Suppressor macrophage treated with lipopolysaccharide for 4 hours (primary cell): Measurements from ENCODE around the gene PRR23B.
"Not testable (repeated sequence)": the region's sequence is repeated elsewhere in the genome, so short reads cannot be mapped to it uniquely, and the experiment has no call there.

Experiments used
- DNase-seq: peaks from one replicate; pipeline ENCODE4 v3.0.0-alpha.2; 2020

The PRR23B gene

DNA sequence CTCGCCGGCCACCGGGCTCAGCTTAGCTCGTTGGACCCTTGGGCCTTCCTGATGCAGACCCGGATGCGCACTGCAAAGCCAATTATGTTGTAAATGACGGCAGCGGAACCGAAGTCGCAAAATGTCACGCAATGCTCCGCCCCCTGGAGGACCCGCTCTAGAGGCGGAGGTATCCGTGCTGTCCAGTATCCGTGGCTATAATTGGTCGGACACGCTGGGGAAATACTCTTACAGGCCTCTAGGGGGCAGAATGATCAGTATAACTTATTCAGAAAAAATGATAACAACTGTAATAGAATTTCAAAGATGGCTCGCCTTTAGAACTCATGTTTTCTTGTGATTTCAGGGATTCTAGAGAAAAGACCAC is at the start of gene PRR23B:
TSS of gene PRR23B (minus strand) at position 59 of the 367 bp plus-strand sequence. CDS start 265 bp downstream, outside the sequence.
- DNase-seq, result no peak

DNA sequence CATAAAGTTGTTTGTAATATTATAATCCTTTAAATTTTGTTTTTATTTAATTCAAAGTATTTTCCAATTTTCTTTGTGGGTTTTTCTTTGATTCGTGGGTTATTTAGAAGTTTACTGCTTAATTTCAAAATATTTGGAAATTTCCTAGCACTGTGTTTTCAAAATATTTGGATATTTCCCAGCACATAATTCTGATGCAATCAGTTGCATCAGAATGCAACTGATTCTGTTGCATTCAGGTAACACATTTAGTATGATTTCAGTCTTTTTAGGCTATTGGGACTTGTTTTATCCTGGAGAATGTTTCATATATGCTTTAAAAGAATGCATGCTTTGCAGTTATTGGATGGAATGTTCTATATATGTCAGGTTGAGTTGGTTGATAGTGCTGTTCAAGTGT is 42.2 kb upstream of the PRR23B start:
- DNase-seq, result no peak

DNA sequence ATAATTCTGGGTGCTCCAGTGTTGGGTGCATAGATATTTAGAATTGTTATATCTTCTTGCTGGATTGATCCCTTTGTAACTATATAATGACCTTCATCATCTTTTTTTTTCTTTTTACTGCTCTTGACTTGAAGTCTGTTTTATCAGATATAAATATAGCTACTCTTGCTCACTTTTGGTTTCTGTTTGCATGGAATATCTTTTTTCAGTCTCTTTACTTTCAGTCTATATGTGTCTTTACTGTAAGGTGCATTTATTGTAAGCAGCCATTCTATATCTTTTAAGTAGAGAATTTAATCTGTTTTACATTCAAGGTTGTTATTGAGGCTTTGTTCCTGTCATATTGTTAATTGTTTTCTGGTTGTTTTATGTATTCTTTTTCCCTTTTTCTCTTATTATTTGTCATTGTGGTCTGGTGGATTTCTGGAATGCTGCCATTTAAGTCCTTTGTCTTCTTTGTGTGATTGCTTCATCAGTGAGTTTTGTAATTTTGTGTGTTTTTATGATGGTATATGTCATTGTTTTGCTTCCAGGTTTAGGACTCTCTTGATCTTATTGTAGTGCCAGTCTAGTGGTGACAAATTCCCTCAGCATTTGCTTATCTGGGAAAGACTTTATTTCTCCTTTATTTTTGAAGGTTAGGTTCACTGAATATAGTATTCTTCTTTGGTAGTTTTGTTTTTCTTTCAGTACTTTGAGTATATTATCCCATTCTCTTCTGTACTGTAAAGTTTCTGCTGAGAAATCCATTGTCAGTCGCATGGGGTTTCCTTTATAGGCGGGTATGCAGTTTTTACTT is 32.3 kb upstream of the PRR23B start:
- no peak for DNase-seq

DNA sequence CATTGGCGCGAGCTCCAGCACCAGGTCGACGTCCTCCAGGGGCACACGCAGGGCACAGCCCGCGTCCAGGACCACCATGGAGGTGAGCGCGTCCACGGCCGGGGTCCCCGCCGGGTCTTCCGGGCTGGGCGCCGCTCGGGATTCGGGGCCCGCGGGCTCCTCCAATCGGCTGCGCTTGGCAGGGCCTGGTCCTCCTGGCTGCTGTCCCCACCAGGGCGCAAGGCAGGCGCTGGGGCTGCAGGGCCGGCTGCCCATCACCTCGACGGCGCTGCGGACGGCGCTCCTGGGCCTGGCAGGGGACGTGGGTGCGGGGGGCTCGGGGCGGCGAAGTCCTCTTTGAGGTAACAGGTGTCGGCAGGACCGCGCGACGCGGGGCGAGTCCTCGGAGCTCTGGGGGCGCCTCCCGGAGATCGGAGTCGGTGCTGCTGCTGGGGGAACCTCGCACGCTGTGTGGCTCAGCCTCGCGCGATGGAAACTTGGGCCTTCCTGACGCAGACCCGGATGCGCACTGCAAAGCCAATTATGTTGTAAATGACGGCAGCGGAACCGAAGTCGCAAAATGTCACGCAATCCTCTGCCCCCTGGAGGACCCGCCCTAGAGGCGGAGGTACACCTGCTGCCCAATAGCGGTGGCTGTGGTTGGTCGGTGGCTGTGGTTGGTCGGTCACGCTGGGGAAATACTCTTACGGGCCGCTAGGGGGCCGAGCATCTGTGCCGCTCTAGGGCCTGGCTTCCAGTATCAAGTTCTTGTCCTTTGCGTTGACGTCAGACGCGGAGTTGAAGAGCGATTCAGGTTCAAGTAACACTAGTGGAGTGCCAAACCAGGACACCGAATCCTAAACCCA is 23.9 kb upstream of the PRR23B start, which contains the start of gene PRR23C:
TSS of gene PRR23C (minus strand) at position 527 of the 845 bp plus-strand sequence. CDS start at position 255, 272 bp downstream.
- DNase-seq, result no peak

DNA sequence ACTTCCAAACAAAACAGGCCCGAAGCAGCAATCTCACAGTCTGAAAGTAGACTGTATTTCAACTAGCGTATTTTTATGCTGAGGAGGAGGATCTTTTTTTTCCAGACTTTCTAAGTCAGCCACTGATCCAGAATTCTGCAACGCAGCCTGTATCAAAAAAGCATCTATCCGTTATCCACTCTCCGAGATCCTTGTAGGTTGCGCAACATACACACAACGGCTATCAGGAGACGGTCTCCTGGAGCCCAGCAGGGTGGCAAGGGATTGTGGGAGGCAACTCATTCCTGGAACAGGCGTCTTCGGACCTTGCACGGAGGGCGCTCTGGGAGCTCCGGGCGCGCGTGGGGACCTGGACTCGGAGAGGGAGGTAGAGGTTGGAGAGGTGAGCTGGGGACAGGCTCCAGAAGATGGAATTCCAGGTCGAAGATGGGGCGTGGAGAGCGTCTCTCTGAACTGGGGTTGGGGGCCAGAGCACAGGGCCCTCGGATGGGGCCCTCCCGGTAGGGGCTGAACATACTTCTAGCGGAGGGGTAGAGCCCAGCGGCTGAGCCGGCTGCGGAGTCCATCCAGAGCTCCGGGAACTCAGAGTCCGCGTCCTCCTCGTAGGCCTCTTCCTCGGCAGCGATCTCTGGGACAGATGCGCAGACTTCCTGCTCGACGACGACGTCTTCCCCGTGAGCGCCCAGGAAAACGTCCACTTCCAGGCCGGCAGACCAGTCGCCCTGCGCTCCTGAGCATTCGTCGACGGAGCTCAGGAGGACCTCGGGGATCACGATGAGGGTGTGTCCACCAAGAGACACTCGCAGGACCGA is 23.0 kb upstream of the PRR23B start:
- no peak for DNase-seq

- no peak for DNase-seq
Observed at GRCh38 chr3:139037478-139037877, 16.8 kb upstream of the PRR23B start.

- DNase-seq, result no peak
Observed at GRCh38 chr3:139032326-139033002, 11.7 kb upstream of the PRR23B start.

GRCh38 chr3:139030576-139030975 is 9.8 kb upstream of the PRR23B start:
- not testable (repeated sequence) for DNase-seq

GRCh38 chr3:139024968-139025367 is 4.2 kb upstream of the PRR23B start:
- DNase-seq, result no peak

DNA sequence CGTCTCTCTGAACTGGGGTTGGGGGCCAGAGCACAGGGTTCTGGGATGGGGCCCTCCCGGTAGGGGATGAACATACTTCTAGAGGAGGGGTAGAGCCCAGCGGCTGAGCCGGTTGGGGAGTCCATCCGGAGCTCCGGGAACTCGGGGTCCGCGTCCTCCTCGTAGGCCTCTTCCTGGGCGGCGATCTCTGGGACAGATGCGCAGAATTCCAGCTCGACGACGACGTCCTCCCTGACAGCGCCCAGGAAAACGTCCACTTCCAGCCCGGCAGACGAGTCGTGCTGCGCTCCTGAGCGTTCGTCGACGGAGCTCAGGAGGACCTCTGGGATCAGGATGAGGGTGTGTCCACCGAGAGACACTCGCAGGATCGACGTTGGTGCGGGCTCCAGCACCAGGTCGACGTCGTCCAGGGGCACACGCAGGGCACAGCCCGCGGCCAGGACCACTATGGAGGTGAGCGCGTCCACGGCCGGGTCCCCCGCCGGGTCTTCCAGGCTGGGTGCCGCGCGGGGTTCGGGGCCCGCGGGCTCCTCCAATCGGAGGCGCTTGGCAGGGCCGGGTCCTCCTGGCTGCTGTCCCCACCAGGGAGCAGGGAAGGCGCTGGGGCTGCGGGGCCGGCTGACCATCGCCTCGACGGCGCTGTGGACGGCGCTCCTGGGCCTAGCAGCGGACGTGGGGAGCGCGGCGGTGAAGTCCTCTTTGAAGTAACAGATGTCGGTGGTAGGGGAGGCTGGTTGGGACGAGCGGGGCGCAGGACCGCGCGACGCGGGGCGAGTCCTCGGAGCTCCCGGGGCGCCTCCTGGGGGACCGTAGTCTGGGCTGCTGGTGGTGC is 474 bp downstream of the PRR23B start:
- DNase-seq, result no peak

DNA sequence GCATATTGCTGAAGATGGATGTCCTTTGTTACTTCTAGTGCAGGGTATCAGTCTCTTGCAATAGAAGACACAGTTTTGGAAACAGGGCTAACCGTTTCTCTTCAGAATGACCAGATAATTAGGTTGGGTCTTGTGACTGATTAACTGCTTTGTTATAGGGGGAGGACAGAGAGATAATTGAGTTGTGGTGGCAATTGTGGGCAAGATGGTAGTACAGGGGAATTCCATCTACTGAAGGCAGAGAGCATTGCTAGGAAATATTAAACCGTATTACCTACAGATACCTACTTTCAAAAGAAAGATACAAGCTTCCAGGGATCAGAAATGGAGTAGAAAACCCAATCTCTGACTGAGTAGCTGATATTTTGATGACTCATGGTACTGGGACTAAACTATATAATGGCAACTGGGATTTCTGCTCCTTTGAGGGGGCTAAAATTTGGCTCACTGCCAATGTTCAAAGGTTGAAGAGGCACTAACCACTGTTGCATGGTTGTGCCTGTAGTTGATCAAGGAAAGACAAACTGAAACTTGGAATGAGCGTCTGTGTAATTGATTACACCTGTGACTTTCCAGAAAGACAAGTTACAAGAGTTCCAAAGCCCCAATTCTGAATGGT is 4.2 kb downstream of the PRR23B start:
- no peak for DNase-seq

- no peak for DNase-seq
Observed at GRCh38 chr3:139006051-139006716, 14.5 kb downstream of the PRR23B start, which contains the start of gene PRR23A. PRR23A (minus strand) TSS chr3:139006268; CDS start chr3:139006268, 0 bp downstream.

- no peak for DNase-seq
Observed at GRCh38 chr3:139005356-139005993, 15.3 kb downstream of the PRR23B start.

GRCh38 chr3:138995706-138996105 is 25.0 kb downstream of the PRR23B start:
- DNase-seq, result no peak

DNA sequence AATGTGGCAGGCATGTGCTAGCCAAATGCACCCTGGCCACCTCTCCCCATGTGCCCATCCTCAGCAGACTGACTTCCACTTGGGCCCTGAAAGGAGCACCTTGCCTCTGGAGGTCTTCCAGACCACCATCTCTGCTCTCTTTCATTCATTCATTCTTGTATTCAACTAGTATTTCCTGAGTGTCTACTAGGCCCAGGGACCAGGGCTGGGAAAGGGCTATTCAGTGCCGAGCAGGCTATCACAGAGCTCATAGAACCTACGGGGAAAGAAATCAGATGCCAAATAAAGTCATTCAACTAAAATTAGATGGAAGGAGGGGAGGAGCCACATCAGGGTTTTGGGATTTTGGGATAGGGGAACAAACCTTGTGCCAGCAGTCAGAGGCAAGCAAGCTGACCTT is 33.5 kb downstream of the PRR23B start:
- no peak for DNase-seq

DNA sequence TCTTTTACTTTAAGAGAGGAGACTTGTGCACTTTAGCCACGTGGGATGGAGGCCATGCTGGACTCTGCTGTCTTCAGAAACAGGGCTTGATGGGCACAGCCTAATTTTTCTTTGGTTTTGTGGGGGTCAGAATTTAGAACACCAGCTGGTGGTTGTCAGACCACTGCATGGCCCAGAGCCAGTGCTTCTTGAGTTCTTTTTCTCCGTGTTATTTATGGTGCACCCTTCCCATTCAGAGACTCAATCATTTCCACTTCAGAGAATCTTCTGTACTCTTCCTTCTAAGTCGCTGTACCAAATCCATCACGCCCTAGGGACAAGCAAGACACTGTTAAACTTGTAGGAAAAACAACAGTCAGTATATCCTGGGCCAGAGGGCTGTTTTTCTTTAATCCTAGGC is 34.8 kb downstream of the PRR23B start:
- DNase-seq, result no peak

GRCh38 chr3:138984816-138985215 is 35.9 kb downstream of the PRR23B start:
- DNase-seq, result no peak

- no peak for DNase-seq
Observed at GRCh38 chr3:138976047-138976446, 44.7 kb downstream of the PRR23B start.

DNA sequence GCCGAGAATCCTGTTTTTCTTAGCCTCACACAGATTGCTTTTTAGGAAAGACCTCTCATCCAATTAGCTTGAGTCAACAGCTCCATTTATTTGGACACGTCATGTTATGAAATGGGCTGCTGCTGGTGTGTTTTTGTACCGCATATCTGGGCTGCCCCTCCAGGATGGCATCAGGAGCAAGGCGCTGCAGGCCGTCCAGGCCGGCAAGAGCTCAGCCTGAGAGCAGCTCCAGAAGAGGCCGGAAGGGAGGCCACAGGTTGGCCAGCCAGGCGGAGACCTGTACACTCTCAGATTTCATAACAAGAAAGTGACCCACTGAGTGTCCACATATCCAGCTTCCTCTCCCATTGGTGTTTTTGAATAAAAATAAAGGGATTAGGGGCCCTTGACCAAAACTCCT is 45.4 kb downstream of the PRR23B start:
- DNase-seq, result no peak

DNA sequence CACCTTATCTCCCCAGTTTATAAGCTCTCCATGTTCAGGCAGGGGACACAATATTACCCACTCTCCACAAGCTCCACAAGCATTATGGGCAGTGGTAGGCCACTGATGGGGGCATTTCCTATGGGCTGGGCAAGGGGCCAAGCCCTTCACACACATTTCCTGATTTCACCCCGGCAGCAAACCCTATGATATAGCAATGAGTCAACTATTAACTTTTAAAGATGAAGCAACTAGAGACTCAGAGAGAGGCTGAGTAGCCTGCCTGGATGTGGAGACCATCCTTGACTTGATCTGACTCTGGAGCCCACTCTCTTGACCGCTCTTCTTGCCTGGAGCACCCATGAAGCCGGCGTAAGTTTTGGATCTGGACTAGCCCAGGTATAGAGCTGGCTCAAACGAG is 46.3 kb downstream of the PRR23B start:
- DNase-seq, result no peak
